Measurements from ENCODE around the gene SORCS2.
"Not testable (repeated sequence)": the region's sequence is repeated elsewhere in the genome, so short reads cannot be mapped to it uniquely, and the experiment has no call there.

SORCS2 gene

GRCh38 chr4:7160439-7160838 is 31.9 kb upstream of the SORCS2 start:
- DNase-seq (ENCODE audit: low read depth), result no peak

GRCh38 chr4:7160951-7161440 is 31.3 kb upstream of the SORCS2 start:
- DNase-seq (ENCODE audit: low read depth), result no peak

DNA sequence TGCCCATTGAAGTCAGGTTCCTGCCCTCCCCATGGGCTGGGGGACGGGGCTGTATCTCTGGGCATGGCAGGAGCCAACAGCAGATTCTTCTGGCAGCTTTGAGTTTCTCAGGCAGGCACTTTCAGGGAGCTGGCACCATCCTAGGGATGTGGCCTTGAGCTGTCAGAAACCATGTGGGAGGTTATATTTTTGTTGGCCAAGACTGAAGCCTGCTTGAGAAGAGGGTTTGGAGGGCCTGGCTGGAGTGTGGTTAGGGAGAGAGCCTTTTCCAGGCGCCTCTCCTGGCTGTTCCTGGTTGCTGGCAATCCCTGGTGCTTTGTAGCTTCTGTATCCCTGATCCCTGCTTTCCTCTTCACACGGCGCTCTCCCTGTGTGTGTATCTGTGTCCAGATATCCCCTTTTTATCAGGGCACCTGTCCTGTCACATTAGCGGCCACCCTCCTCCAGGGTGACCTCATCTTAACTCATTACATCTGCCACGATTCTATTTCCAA is 30.6 kb upstream of the SORCS2 start:
- no peak for DNase-seq (ENCODE audit: low read depth)

DNA sequence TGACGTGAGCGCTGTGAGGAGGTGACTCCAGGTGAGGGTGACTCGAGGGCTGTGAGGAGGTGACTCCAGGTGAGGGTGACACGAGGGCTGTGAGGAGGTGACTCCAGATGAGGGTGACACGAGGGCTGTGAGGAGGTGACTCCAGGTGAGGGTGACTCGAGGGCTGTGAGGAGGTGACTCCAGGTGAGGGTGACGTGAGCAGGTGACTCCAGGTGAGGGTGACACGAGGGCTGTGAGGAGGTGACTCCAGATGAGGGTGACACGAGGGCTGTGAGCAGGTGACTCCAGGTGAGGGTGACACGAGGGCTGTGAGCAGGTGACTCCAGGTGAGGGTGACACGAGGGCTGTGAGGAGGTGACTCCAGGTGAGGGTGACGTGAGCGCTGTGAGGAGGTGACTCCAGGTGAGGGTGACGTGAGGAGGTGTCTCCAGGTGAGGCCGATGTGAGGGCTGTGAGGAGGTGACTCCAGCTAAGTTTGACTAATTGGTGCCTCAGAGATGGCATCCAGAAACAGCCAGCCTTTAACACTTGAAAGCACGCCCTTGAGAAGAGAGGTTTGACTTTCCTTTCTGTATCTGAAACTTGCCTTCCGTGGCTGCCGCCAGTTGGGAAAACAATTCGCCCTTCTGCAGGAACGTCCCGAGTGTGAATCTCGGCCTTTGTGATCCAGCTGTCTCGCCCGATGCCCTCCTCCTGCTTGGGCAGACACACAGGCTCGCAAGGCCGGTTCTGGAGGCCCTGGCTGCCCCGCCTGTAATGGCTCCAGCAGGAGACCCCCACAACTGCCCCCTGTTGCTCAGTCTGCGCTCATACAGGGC is 27.1 kb upstream of the SORCS2 start:
- not testable (repeated sequence) for DNase-seq (ENCODE audit: low read depth)

GRCh38 chr4:7165874-7166201 is 26.5 kb upstream of the SORCS2 start:
- DNase-seq (ENCODE audit: low read depth), result no peak

GRCh38 chr4:7166237-7166636 is 26.1 kb upstream of the SORCS2 start:
- DNase-seq (ENCODE audit: low read depth), result no peak

GRCh38 chr4:7166981-7167700 is 25.2 kb upstream of the SORCS2 start:
- DNase-seq (ENCODE audit: low read depth), result no peak

- no peak for DNase-seq (ENCODE audit: low read depth)
Observed at GRCh38 chr4:7167706-7168105, 24.6 kb upstream of the SORCS2 start.

DNA sequence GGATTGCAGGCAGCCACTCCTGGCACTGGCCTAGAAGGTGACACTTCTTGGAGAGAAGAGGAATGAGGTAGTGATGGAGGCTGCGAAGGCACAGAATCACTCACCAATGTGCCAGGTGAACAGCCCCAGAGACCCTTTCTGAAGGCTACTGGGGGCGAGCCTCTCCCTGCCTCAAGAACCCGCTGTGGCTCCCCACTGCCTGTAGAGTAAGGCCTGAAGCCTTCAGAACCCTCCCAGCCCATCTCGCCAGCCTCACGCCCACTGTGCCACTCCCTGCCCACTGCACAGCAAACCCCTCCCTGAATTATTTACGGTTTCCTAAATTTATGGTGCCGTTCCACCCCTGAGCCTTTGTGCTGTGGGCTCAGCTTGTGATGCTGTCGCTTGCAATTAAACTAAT is 24.2 kb upstream of the SORCS2 start:
- no peak for DNase-seq (ENCODE audit: low read depth)

DNA sequence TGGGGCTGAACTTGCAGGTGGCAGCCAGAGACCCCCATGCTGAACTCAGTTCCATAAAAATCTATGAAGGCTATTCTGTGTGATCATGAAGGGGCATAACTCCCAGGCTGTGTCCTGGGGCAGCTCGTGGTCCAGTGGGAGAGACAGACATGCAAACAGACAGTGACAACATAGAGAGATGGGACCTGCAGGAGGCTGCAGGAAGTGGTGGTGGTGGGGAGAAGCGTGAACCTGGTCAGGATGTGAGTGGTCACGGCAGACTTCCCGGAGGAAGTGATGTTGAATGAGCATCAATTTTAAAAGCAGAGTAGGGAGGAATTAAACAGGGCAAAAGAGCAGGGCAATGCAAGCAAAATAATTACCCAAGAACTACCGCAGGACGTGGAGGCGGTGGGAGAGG is 23.2 kb upstream of the SORCS2 start:
- DNase-seq (ENCODE audit: low read depth), result no peak

- no peak for DNase-seq (ENCODE audit: low read depth)
Observed at GRCh38 chr4:7170012-7170411, 22.3 kb upstream of the SORCS2 start.

DNA sequence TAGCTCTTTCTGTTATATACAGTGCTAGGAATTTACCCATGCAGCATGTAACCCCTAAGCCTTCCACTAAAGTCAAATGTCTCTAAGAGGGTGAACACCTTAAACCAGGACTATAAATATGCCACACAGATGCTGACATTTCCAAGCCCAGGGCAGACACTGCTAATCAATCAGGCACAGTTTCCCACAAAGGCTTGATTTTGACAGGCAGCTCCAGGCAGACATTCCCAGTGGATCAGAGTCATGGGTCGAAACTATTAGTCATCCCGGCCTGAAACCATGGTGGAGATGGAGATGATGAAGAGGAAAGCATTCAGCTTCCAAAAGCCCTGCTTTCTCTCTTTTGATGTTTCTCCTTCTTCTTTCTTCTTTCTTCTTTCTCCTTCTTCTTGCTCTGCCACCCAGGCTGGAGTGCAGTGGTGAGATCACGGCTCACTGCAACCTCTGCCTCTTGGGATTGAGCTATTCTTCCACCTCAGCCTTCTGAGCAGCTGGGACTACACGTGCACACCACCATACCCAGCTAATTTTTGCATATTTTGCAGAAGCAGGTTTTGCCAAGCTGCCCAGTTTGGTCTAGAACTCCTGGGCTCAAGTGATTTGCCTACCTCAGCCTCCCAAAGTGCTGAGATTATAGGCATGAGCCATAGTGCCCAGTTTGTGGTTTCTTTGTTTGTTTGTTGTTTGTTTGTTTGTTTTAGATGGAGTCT is 21.0 kb upstream of the SORCS2 start:
- DNase-seq (ENCODE audit: low read depth), result no peak

DNA sequence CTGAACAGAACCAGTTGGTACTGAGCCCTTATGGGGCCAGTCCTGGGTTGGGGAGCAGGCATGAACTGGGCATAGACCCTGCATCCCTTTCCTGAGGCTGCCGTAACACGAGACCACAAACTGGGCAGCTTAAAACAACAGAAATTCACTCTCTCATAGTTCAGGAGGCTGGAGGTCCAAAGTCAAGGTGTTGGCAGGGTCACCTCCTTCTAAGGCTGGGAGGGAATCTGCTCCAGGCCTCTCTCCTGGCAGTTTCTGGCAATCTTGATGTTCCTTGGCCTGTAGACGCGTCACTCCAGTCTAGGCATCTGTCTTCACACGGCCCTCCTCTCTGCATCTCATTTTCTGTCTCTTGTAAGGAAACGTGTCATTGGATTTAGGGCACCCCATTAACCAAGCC is 19.8 kb upstream of the SORCS2 start:
- DNase-seq (ENCODE audit: low read depth), result no peak

DNA sequence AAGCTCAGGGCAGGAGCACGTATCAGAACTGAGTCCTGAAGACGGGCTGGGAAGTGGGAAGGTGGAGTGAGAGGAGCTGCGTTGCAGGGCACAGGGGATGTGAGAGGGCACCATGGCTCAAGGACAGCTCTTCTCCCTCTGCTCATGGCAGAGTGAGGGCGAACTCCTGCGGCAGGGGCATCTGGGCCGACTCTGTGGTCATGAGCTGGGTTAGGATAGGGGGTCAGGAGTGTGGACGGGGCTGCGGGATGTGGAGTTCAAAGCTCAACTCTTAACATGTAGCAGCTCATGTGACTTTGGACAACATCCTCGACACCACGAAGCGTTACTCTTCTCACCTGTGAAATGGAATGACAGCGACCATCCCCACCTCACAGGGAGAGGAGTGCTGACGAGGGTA is 19.4 kb upstream of the SORCS2 start:
- DNase-seq (ENCODE audit: low read depth), result no peak

- DNase-seq (ENCODE audit: low read depth), result no peak
Observed at GRCh38 chr4:7173841-7174449, 18.4 kb upstream of the SORCS2 start.

GRCh38 chr4:7179158-7179557 is 13.2 kb upstream of the SORCS2 start:
- DNase-seq (ENCODE audit: low read depth), result no peak

DNA sequence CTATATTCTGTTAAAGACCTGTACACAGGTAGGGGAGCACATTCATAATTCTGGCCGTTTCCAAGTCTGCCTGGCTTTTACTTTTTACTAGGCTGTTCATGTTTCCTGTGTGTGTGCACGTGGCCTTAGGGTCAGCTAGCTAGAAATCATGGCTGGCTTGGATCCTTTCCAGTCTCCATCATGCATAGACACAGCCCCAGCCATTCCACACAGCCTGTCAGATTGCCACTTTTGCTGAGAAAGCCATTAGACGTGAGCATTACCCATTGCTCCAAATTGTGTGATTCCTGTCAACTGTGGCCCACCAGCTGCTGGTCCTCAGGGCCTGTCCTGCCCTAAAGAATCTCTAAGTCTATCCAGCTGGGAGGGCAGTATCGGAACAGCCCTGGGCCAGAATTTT is 11.4 kb upstream of the SORCS2 start:
- DNase-seq (ENCODE audit: low read depth), result no peak

DNA sequence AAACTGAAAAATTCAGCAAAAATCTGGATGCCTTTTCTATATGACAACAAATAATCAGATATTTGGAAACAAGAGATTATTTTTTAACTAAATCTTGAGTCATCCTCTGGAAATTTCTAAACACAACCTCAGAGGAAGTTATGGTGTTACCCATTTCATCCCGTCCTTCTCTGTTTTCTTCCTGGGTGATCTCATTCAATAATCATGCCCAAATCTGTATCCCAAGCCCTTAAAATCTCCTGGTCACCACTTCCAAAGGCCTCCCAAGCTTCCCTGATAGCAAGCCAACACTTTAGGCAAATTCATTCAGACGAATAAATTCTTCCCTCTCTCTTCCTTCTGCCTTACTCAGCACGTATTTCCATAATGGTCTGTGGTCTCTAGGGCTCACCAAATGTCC is 9.7 kb upstream of the SORCS2 start:
- DNase-seq (ENCODE audit: low read depth), result no peak

GRCh38 chr4:7183161-7183560 is 9.2 kb upstream of the SORCS2 start:
- no peak for DNase-seq (ENCODE audit: low read depth)

- no peak for DNase-seq (ENCODE audit: low read depth)
Observed at GRCh38 chr4:7183780-7184460, 8.4 kb upstream of the SORCS2 start.

GRCh38 chr4:7185487-7186030 is 6.8 kb upstream of the SORCS2 start:
- no peak for DNase-seq (ENCODE audit: low read depth)
